Measurements from ENCODE around the gene GLI3. TPM values are rescaled to one million over a fixed set of nuclear protein-coding genes. Genes with fewer than 3 reads are reported as not detected.

GLI3 gene
- total and polyA plus RNA-seq, 2 of the 8 experiments (the other 6 are each of a cell fraction or from before 2014, with no cell fraction given): 8.0 to 31.1 TPM

- Histone ChIP-seq H2BK15ac (ENCODE audit: low read length) (no peak overlapping the region), H3K9ac (replicated peaks in 1 of 4; ENCODE audit: extremely low read depth in 1 of 4, low read depth in 3 of 4, low read length in 3 of 4) (no peak overlapping the region), H3K14ac (ENCODE audit: insufficient read length) (no peak overlapping the region), H3K27ac (ENCODE audit: low read depth, low read length) (no peak overlapping the region), H3K4ac (replicated peaks; ENCODE audit: insufficient read length, low read depth, low read length) (no peak overlapping the region), H3K27me3 (replicated peaks in 1 of 4; ENCODE audit: control insufficient read depth in 3 of 4, extremely low read depth in 1 of 4, insufficient read depth in 3 of 4, low read length in 3 of 4) (peaks cover 25 to 47% (median 37%) of the 10 kb centered on the region in 4 experiments), H3K79me2 (ENCODE audit: control insufficient read depth in 1 of 2, insufficient read depth in 2 of 2, low read length in 2 of 2) (no peaks in the 10 kb centered on the region; a peak in 1 of 4 replicates), H2AFZ (ENCODE audit: low read length) (no peak overlapping the region), H3K23me2 (ENCODE audit: low read depth, low read length) (no peaks in the 10 kb centered on the region), H3K18ac (ENCODE audit: extremely low read depth, low read length) (no peak overlapping the region), H2BK120ac (replicated peaks; ENCODE audit: low read depth, low read length) (no peak overlapping the region), H2BK20ac (ENCODE audit: low read length) (no peak overlapping the region), H2BK5ac (ENCODE audit: low read depth, low read length) (no peak overlapping the region), H4K5ac (ENCODE audit: insufficient read length, low read depth, low read length) (no peak overlapping the region), H3K79me1 (ENCODE audit: low read depth, low read length) (peaks cover 3% of the 10 kb centered on the region; the same call in 1 of the 2 replicates), H4K8ac (ENCODE audit: extremely low read depth, insufficient read depth, low read length) (no peak overlapping the region), H3K4me2 (ENCODE audit: insufficient read depth in 1 of 2, low read depth in 2 of 2, low read length in 2 of 2) (no peak overlapping the region), H3K4me1 (replicated peaks in 1 of 4; ENCODE audit: control insufficient read depth in 3 of 4, insufficient read depth in 4 of 4, low read length in 3 of 4) (peaks cover 0 to 5% (median 2%) of the 10 kb centered on the region in 4 experiments; a peak in 2 of 7 replicates), H3K9me3 (ENCODE audit: insufficient read depth in 2 of 2, low read depth in 1 of 2, low read length in 1 of 2) (no peaks in the 10 kb centered on the region), H3K4me3 (ENCODE audit: extremely low read depth in 1 of 4, insufficient read depth in 2 of 4, low read depth in 3 of 4, low read length in 4 of 4) (no peak overlapping the region), H3K23ac (ENCODE audit: insufficient read length) (no peak overlapping the region), H4K91ac (replicated peaks; ENCODE audit: insufficient read length, low read length) (no peak overlapping the region), H2BK12ac (ENCODE audit: low read depth, low read length) (no peak overlapping the region), H3K56ac (replicated peaks; ENCODE audit: insufficient read length, low read depth, low read length) (no peak overlapping the region), H3K36me3 (ENCODE audit: control insufficient read depth in 2 of 4, insufficient read depth in 4 of 4, low read length in 3 of 4) (no peaks in the 10 kb centered on the region), H2AK5ac (ENCODE audit: low read depth, low read length) (no peak overlapping the region), H4K20me1 (replicated peaks in 1 of 2; ENCODE audit: control insufficient read depth in 1 of 2, insufficient read depth in 2 of 2, low read length in 2 of 2) (peaks cover 17 to 25% of the 10 kb centered on the region in 2 experiments)
- FAIRE-seq (no peak), DNase-seq (ENCODE audit: low read depth in 1 of 2, low spot score in 2 of 2) (no peak)
- 90% methylated on average over 5 of the region's 5 CpGs; no CpG with 5 or more reads in 1 of the 2 experiments for WGBS, 2 experiments (ENCODE audit: extremely low coverage in 1 of 2, insufficient coverage in 1 of 2, insufficient read length in 1 of 2, insufficient replicate concordance in 2 of 2, low coverage in 1 of 2, low lambda C conversion rate in 2 of 2, missing lambda C conversion rate in 1 of 2)
- ChIA-PET POLR2A (ENCODE audit: partially characterized antibody) (no interaction called here), CTCF (ENCODE audit: partially characterized antibody) (interaction anchor here (0.6 to 1.0 kb wide), 2 partner anchors 20 to 48 kb away, joined by 3 read pairs; no protein-coding TSS in a partner anchor)
- no peak for TF ChIP-seq RNF2 (IDR thresholded peaks at IDR 0.05; ENCODE audit: borderline replicate concordance, low read depth, low read length, missing control alignments, poor library complexity, severe bottlenecking)
- 0 out of 4 replicates have a peak, but pooled peaks of 1 of the 2 experiments have one; percentile 6 for TF ChIP-seq RAD21 (IDR thresholded peaks at IDR 0.05 in 1 of 2, conservative IDR thresholded peaks at IDR 0.05 in 1 of 2; ENCODE audit: low read depth in 2 of 2, low read length in 2 of 2)
- no peak for TF ChIP-seq TAF1 (IDR thresholded peaks at IDR 0.05; ENCODE audit: low read depth, low read length)
- no peak for TF ChIP-seq MAX (IDR thresholded peaks at IDR 0.05)
- no peak for TF ChIP-seq NRF1 (IDR thresholded peaks at IDR 0.05; ENCODE audit: low read depth, low read length)
- no peak for TF ChIP-seq ZNF274 (IDR thresholded peaks at IDR 0.05; ENCODE audit: borderline replicate concordance, extremely low read depth, low read length)
- TF ChIP-seq CTCF (IDR thresholded peaks at IDR 0.05; ENCODE audit: control extremely low read depth in 1 of 3, insufficient read depth in 1 of 3, low read depth in 1 of 3, low read length in 3 of 3): peak in 1 of 3 experiments; percentile 25; a peak in 1 of 4 replicates
- no peak for TF ChIP-seq CEBPB (IDR thresholded peaks at IDR 0.05; ENCODE audit: low read depth, low read length)
- no peak for TF ChIP-seq GTF2F1 (IDR thresholded peaks at IDR 0.05; ENCODE audit: borderline replicate concordance, low read depth, low read length)
- no peak for TF ChIP-seq RBBP5 (IDR thresholded peaks at IDR 0.05; ENCODE audit: borderline replicate concordance, low read depth, low read length)
These were observed 139.3 kb downstream of the GLI3 start for GRCh38 chr7:42097752-42098151.
